Liver (tissue), 9 donors: Measurements from ENCODE around the gene PSMG3. TPM values are rescaled to one million over a fixed set of nuclear protein-coding genes. Genes with fewer than 3 reads are reported as not detected.

ENCODE experiments used
- DNase-seq: peaks from one replicate; pipeline ENCODE4 v3.0.0-alpha.2; 2017; ENCODE audit warnings: low spot score
- H3K27ac ChIP-seq, 2 donors: one replicate each; pipeline ENCODE4 v1.7.0; 2013; ENCODE audit warnings: inconsistent platforms in 2 of 2, low read length in 2 of 2, control low read depth in 1 of 2, low read depth in 1 of 2, mild to moderate bottlenecking in 1 of 2
- H3K27me3 ChIP-seq, 4 donors: one replicate each; pipeline versions ENCODE4 v1.6.1 to v1.7.0; 2013; ENCODE audit warnings: low read length in 3 of 4, inconsistent platforms in 1 of 4, mild to moderate bottlenecking in 1 of 4, moderate library complexity in 1 of 4; ENCODE audit not compliant: control insufficient read depth in 4 of 4, insufficient read depth in 4 of 4
- H3K36me3 ChIP-seq, 4 donors: one replicate each; pipeline versions ENCODE4 v1.6.1 to v1.7.0; 2013; ENCODE audit warnings: low read length in 3 of 4, mild to moderate bottlenecking in 3 of 4, low read depth in 1 of 4, moderate library complexity in 1 of 4; ENCODE audit not compliant: control insufficient read depth in 4 of 4, insufficient read depth in 3 of 4
- H3K4me1 ChIP-seq, 4 donors: one replicate each; pipeline versions ENCODE4 v1.6.1 to v1.7.0; 2013; ENCODE audit warnings: low read length in 3 of 4, mild to moderate bottlenecking in 3 of 4, moderate library complexity in 1 of 4; ENCODE audit not compliant: control insufficient read depth in 4 of 4, insufficient read depth in 4 of 4
- H3K4me3 ChIP-seq, 3 donors: one replicate each; pipeline versions ENCODE4 v1.6.1 to v1.7.0; 2013; ENCODE audit warnings: low read length in 3 of 3, control low read depth in 1 of 3, low read depth in 1 of 3, mild to moderate bottlenecking in 1 of 3
- H3K9ac ChIP-seq, 2 donors: one replicate each; pipeline ENCODE4 v1.7.0; 2013; ENCODE audit warnings: low read length in 2 of 2, mild to moderate bottlenecking in 2 of 2, moderate library complexity in 2 of 2, control low read depth in 1 of 2, low read depth in 1 of 2
- H3K9me3 ChIP-seq, 4 donors: one replicate each; pipeline versions ENCODE4 v1.6.1 to v1.7.0; 2013; ENCODE audit warnings: low read length in 3 of 4; ENCODE audit not compliant: control insufficient read depth in 4 of 4
- ATF3 ChIP-seq: IDR thresholded peaks from 2 replicates; pipeline ENCODE4 v1.6.1; 2016; ENCODE audit warnings: antibody characterized with exemption
- CTCF ChIP-seq: fragments of 150-350 bp; IDR thresholded peaks from 2 replicates; pipeline ENCODE4 v1.5.1; 2017; ENCODE audit warnings: improper control_type of control experiment, low read depth, low read length; ENCODE audit not compliant: missing input control
- EGR1 ChIP-seq, 2 donors: IDR thresholded peaks; 2 replicates each; pipeline ENCODE4 v1.6.1; 2016 to 2018; ENCODE audit warnings: antibody characterized with exemption in 2 of 2, low read depth in 2 of 2
- FOXA1 ChIP-seq: IDR thresholded peaks from 2 replicates; pipeline ENCODE4 v1.6.1; 2016; ENCODE audit warnings: antibody characterized with exemption
- GABPA ChIP-seq, 2 donors: IDR thresholded peaks in 1 of 2; conservative IDR thresholded peaks in 1 of 2; 2 replicates each; pipeline ENCODE4 v1.6.1; 2016; ENCODE audit warnings: antibody characterized with exemption in 2 of 2, mild to moderate bottlenecking in 1 of 2, moderate library complexity in 1 of 2
- HNF4A ChIP-seq, 2 donors: conservative IDR thresholded peaks; 2 replicates each; pipeline ENCODE4 v1.6.1; 2016; ENCODE audit warnings: antibody characterized with exemption in 2 of 2, mild to moderate bottlenecking in 2 of 2
- HNF4G ChIP-seq: IDR thresholded peaks from 2 replicates; pipeline ENCODE4 v1.6.1; 2016; ENCODE audit warnings: antibody characterized with exemption
- MAX ChIP-seq: IDR thresholded peaks from 2 replicates; pipeline ENCODE4 v1.6.1; 2016; ENCODE audit warnings: antibody characterized with exemption
- NR2F2 ChIP-seq: IDR thresholded peaks from 2 replicates; pipeline ENCODE4 v1.6.1; 2016; ENCODE audit warnings: antibody characterized with exemption
- RAD21 ChIP-seq, 2 donors: IDR thresholded peaks; 2 replicates each; pipeline ENCODE4 v1.6.1; 2016; ENCODE audit warnings: antibody characterized with exemption in 2 of 2, mild to moderate bottlenecking in 2 of 2
- REST ChIP-seq: IDR thresholded peaks from 2 replicates; pipeline ENCODE4 v1.6.1; 2016; ENCODE audit warnings: antibody characterized with exemption, mild to moderate bottlenecking
- RXRA ChIP-seq, 2 donors: IDR thresholded peaks; 2 replicates each; pipeline ENCODE4 v1.6.1; 2017 to 2018; ENCODE audit warnings: antibody characterized with exemption in 2 of 2, mild to moderate bottlenecking in 1 of 2
- SP1 ChIP-seq: IDR thresholded peaks from 2 replicates; pipeline ENCODE4 v1.6.1; 2018; ENCODE audit warnings: antibody characterized with exemption, mild to moderate bottlenecking
- TAF1 ChIP-seq: conservative IDR thresholded peaks from 2 replicates; pipeline ENCODE4 v1.6.1; 2016; ENCODE audit warnings: antibody characterized with exemption, mild to moderate bottlenecking
- YY1 ChIP-seq: IDR thresholded peaks from 2 replicates; pipeline ENCODE4 v1.6.1; 2016; ENCODE audit warnings: antibody characterized with exemption, mild to moderate bottlenecking
- WGBS: extraction: QIAGEN DNeasy Blood & Tissue Kit; methylation state at CpG from one replicate; pipeline ENCODE4 v1.1.7; 2013; 5-methylcytosine and 5-hydroxymethylcytosine counted together
- polyA plus RNA-seq, 2 donors: library from polyadenylated mRNA; stranded (reverse) in 1 of 2; unstranded in 1 of 2; fragments of 200-250 nt in 1 of 2; fragments of >200 nt in 1 of 2; fragmentation: Nextera tagmentation in 1 of 2; extraction: Ambion mirVana in 1 of 2; gene quantifications; one replicate each; pipeline versions ENCODE4 v1.2.1 to v1.2.3, GENCODE V29; 2013 to 2015
- total RNA-seq, 2 donors: library from RNA; depleted of rRNA; stranded (reverse); fragments of >200 nt; gene quantifications; one replicate each; pipeline ENCODE4 v1.2.3, GENCODE V29; 2014
- donor health status: healthy.
- donor health status: healthy.
- donor health status: healthy.
- donor health status: healthy.
- donor health status: healthy.

Gene PSMG3
- total and polyA plus RNA-seq, 4 donors = 10.1 to 22.4 (median 15.7) TPM

GRCh38 chr7:1567896-1568510 lies 1.8 kb downstream of the PSMG3 start:
- peaks cover 10 to 17% (median 15%) of the 10 kb centered on the region in 4 donors for H3K4me1 ChIP-seq
- H3K36me3 ChIP-seq = peaks cover 0 to 14% (median 1%) of the 10 kb centered on the region in 4 donors
- WGBS = 95% methylated on average over 17 of the region's 17 CpGs
- no peak overlapping the region for H3K4me3 ChIP-seq
- H3K27ac ChIP-seq = no peak overlapping the region
- DNase-seq = no peak
- no peaks in the 10 kb centered on the region for H3K27me3 ChIP-seq
- no peak overlapping the region for H3K9ac ChIP-seq
- TF ChIP-seq TAF1 (no peak), GABPA (IDR thresholded peaks at IDR 0.05 in 1 of 2, conservative IDR thresholded peaks at IDR 0.05 in 1 of 2) (no peak), MAX (no peak), HNF4G (no peak), YY1 (no peak), RAD21 (IDR thresholded peaks at IDR 0.05) (no peak), NR2F2 (no peak), EGR1 (IDR thresholded peaks at IDR 0.05; ENCODE audit: low read depth in 2 of 2) (no peak), HNF4A (conservative IDR thresholded peaks at IDR 0.05) (no peak), ATF3 (no peak), RXRA (IDR thresholded peaks at IDR 0.05) (no peak), CTCF (no peak), REST (no peak), SP1 (no peak)
- H3K9me3 ChIP-seq = no peaks in the 10 kb centered on the region

GRCh38 chr7:1567049-1567771 lies 2.6 kb downstream of the PSMG3 start:
- TF ChIP-seq FOXA1 = no peak
- no peak for TF ChIP-seq MAX
- no peak for TF ChIP-seq REST
- no peak for TF ChIP-seq HNF4G
- no peak for TF ChIP-seq YY1
- no peak for TF ChIP-seq EGR1 (IDR thresholded peaks at IDR 0.05; ENCODE audit: low read depth in 2 of 2)
- no peak for TF ChIP-seq GABPA (IDR thresholded peaks at IDR 0.05 in 1 of 2, conservative IDR thresholded peaks at IDR 0.05 in 1 of 2)
- no peak overlapping the region for H3K9ac ChIP-seq
- no peaks in the 10 kb centered on the region for H3K9me3 ChIP-seq
- H3K36me3 ChIP-seq = peaks cover 0 to 14% (median 1%) of the 10 kb centered on the region in 4 donors
- no peak for DNase-seq
- WGBS = 87% methylated on average over 26 of the region's 26 CpGs
- no peak overlapping the region for H3K4me3 ChIP-seq
- no peaks in the 10 kb centered on the region for H3K27me3 ChIP-seq
- H3K27ac ChIP-seq = no peak overlapping the region
- H3K4me1 ChIP-seq = peaks cover 10 to 17% (median 15%) of the 10 kb centered on the region in 4 donors
